KMS-11 (cell line): ENCODE data around the gene SAMD10.

Experiments
- H2AFZ ChIP-seq: fragments of 200-600 bp; sonication (generic); 2 replicates; pipeline ENCODE4 v1.6.1; 2016; ENCODE audit warnings: antibody characterized with exemption, mixed run types, low read depth
- H3K27ac ChIP-seq: fragments of 200-600 bp; sonication (generic); 2 replicates; pipeline ENCODE4 v1.6.1; 2016; ENCODE audit warnings: mild to moderate bottlenecking, mixed run types
- H3K27me3 ChIP-seq: fragments of 200-600 bp; sonication (generic); 2 replicates; pipeline ENCODE4 v1.6.1; 2017; ENCODE audit warnings: mild to moderate bottlenecking, low read depth, mixed run types, moderate library complexity; ENCODE audit not compliant: insufficient read depth
- H3K36me3 ChIP-seq: fragments of 200-600 bp; sonication (generic); 2 replicates; pipeline ENCODE4 v1.6.1; 2017; ENCODE audit warnings: mild to moderate bottlenecking, mixed run types; ENCODE audit not compliant: insufficient read depth
- H3K4me1 ChIP-seq: fragments of 200-600 bp; sonication (generic); 2 replicates; pipeline ENCODE4 v1.6.1; 2016; ENCODE audit warnings: mild to moderate bottlenecking, low read depth, mixed run types; ENCODE audit not compliant: poor library complexity, severe bottlenecking
- H3K4me2 ChIP-seq: fragments of 200-600 bp; sonication (generic); 2 replicates; pipeline ENCODE4 v1.7.0; 2016; ENCODE audit warnings: mild to moderate bottlenecking, mixed run types
- H3K4me3 ChIP-seq: fragments of 200-600 bp; sonication (generic); IDR thresholded peaks from 2 replicates; pipeline ENCODE4 v1.6.1; 2017; ENCODE audit warnings: low read depth, low read length, mixed read lengths; ENCODE audit not compliant: insufficient read depth
- H3K79me2 ChIP-seq: fragments of 200-600 bp; sonication (generic); 2 replicates; pipeline ENCODE4 v1.6.1; 2016; ENCODE audit warnings: low read depth, mixed run types; ENCODE audit not compliant: insufficient read depth
- H3K9ac ChIP-seq: fragments of 200-600 bp; sonication (generic); 2 replicates; pipeline ENCODE4 v1.6.1; 2016; ENCODE audit warnings: mild to moderate bottlenecking, mixed run types
- H4K20me1 ChIP-seq: fragments of 200-600 bp; sonication (generic); 2 replicates; pipeline ENCODE4 v1.6.1; 2016; ENCODE audit warnings: mild to moderate bottlenecking, mixed run types; ENCODE audit not compliant: insufficient read depth
- CTCF ChIP-seq: fragments of 200-600 bp; sonication (generic); conservative IDR thresholded peaks from 2 replicates; pipeline ENCODE4 v1.6.1; 2017; ENCODE audit warnings: low read depth, mild to moderate bottlenecking, antibody characterized with exemption, low read length, moderate library complexity, mixed read lengths

The SAMD10 gene

DNA sequence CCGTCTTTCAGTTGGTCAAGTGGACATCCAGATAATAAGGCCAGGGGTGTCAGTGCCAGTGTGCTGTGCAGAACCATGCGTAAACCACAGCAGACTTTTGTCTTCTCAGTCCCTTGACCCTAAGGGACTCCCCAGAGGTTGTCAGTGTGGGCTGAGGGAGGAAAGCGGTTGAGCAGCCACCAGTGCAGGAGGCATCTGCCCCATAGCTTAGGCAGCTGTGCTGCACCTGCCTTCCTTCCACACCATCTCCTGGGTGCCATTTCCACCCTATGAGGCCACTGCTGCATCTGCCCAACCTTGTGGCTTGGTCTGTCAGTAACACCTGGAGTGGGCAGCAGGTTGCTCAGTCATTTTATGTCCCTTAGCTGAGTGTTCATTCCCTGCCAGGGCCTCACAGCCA lies 27.5 kb upstream of the SAMD10 start:
- Histone ChIP-seq H3K4me2 (no peak overlapping the region), H2AFZ (no peak overlapping the region), H3K27me3 (no peaks in the 10 kb centered on the region), H3K9ac (no peak overlapping the region), H3K4me3 (no peak overlapping the region), H3K4me1 (no peaks in the 10 kb centered on the region), H3K36me3 (peaks cover 22% of the 10 kb centered on the region; the same call in 1 of the 2 replicates), H3K79me2 (no peaks in the 10 kb centered on the region), H3K27ac (no peak overlapping the region), H4K20me1 (no peaks in the 10 kb centered on the region)
- no peak for TF ChIP-seq CTCF

GRCh38 chr20:64006490-64006889 lies 27.0 kb upstream of the SAMD10 start:
- no peak overlapping the region for H2AFZ ChIP-seq
- H3K4me1 ChIP-seq = no peaks in the 10 kb centered on the region
- no peak overlapping the region for H3K9ac ChIP-seq
- no peak overlapping the region for H3K27ac ChIP-seq
- no peak for TF ChIP-seq CTCF
- H4K20me1 ChIP-seq = no peaks in the 10 kb centered on the region
- H3K36me3 ChIP-seq = peaks cover 21% of the 10 kb centered on the region; the same call in 1 of the 2 replicates
- no peak overlapping the region for H3K4me3 ChIP-seq
- no peak overlapping the region for H3K4me2 ChIP-seq
- no peaks in the 10 kb centered on the region for H3K27me3 ChIP-seq
- H3K79me2 ChIP-seq = no peaks in the 10 kb centered on the region

DNA sequence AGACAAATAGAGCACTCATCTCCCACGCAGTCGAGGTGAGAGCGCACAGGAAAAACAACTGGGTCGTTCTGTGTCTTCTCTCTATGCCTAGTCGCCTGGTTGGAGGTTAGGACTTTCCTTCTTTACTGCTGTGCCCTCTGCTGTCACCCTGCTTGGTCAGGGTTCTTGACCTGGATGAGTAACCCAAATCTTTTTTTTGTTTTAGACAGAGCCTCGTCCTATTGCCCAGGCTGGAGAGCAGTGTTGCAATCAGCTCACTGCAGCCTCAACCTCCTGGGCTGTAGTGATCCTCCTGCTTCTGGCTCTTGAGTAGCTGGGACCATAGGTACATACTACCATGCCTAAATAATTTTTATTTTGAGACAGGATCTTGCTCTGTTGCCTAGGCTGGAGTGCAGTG lies 26.0 kb upstream of the SAMD10 start:
- H3K9ac ChIP-seq = no peak overlapping the region
- no peak overlapping the region for H3K27ac ChIP-seq
- H3K79me2 ChIP-seq = no peaks in the 10 kb centered on the region
- H4K20me1 ChIP-seq = no peaks in the 10 kb centered on the region
- no peaks in the 10 kb centered on the region for H3K4me1 ChIP-seq
- H3K4me3 ChIP-seq = no peak overlapping the region
- H2AFZ ChIP-seq = no peak overlapping the region
- H3K4me2 ChIP-seq = no peak overlapping the region
- H3K27me3 ChIP-seq = no peaks in the 10 kb centered on the region
- peaks cover 12% of the 10 kb centered on the region; the same call in 1 of the 2 replicates for H3K36me3 ChIP-seq
- no peak for TF ChIP-seq CTCF

DNA sequence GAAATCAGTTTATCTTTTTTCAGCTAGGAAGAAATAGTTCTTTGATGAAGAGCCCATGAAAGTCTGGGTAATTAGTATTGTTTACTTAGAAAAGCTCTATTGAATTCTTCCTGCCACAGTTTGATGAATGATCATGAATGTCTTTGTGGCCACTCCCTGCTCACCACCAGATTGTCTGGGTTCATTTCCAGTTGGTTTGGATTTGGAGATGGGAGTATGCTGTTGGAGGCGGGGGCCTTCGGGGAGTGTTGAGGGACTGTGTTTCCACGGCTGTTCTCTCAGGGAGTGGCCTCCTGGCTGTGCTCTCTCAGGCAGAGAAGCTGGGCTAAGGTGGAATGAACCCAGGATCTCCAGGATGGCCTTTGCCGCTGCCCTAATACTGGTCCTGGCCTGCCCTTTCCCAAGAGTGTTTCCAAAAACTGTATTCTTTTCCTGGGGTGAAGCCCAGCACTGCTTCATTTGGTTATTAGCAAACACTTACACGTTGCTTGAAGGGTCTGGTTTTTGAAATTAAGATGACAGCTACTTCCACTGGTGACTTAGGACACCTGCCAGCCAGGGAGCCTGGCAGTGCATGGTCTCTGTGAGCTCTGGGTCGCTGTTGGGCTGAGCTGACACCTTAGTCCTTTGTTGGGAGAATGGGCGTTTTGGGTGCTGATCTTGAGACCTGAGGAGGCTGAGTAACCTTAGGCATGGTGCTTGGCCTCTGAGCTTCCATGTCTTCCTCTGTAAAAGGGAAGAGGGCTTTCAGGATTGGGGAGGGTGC lies 24.7 kb upstream of the SAMD10 start:
- H3K36me3 ChIP-seq = peaks cover 12% of the 10 kb centered on the region
- no peaks in the 10 kb centered on the region for H3K27me3 ChIP-seq
- no peaks in the 10 kb centered on the region for H3K4me1 ChIP-seq
- H3K27ac ChIP-seq = no peak overlapping the region
- no peak overlapping the region for H3K4me3 ChIP-seq
- H4K20me1 ChIP-seq = no peaks in the 10 kb centered on the region
- H3K79me2 ChIP-seq = no peaks in the 10 kb centered on the region
- TF ChIP-seq CTCF = no peak
- H3K9ac ChIP-seq = no peak overlapping the region
- H2AFZ ChIP-seq = no peak overlapping the region
- H3K4me2 ChIP-seq = no peak overlapping the region
